ENCODE data around the gene CASKIN1. TPM values are rescaled to one million over a fixed set of nuclear protein-coding genes. Genes with fewer than 3 reads are reported as not detected.

The CASKIN1 gene
- total and polyA plus RNA-seq, 4 donors: 0.09 to 0.35 (median 0.12) TPM

- WGBS, 2 donors: 6% methylated on average over 39 to 46 of the region's 47 CpGs
- H3K4me1 ChIP-seq (ENCODE audit: control insufficient read depth in 5 of 5, insufficient read depth in 5 of 5, low read length in 5 of 5): peaks cover 0 to 75% (median 35%) of the 10 kb centered on the region in 5 donors
- peak overlapping the region; percentile 73 for H3K4me3 ChIP-seq
- peaks cover 0 to 13% (median 8%) of the 10 kb centered on the region in 4 donors for H3K36me3 ChIP-seq (ENCODE audit: control insufficient read depth in 4 of 4, insufficient read depth in 4 of 4, low read length in 4 of 4)
- peak; percentile 74 to 78 (median 76) for DNase-seq
- peak overlapping the region; percentile 81 to 87 for H3K27ac ChIP-seq (ENCODE audit: low read depth in 1 of 2, low read length in 1 of 2)
- ATAC-seq (ENCODE audit: insufficient read depth, low FRiP score): no peak
- peak overlapping the region; percentile 12 to 55 for H3K9ac ChIP-seq (ENCODE audit: insufficient read depth in 1 of 2, low read length in 2 of 2)
- H3K27me3 ChIP-seq (ENCODE audit: control insufficient read depth in 3 of 3, insufficient read depth in 3 of 3, low read length in 2 of 3): no peaks in the 10 kb centered on the region
- no peak for TF ChIP-seq CTCF (IDR thresholded peaks at IDR 0.05; ENCODE audit: control extremely low read depth, extremely low read depth)
- H3K9me3 ChIP-seq (ENCODE audit: control insufficient read depth in 4 of 4, insufficient read depth in 3 of 4, low read length in 3 of 4): no peaks in the 10 kb centered on the region
Measured at GRCh38 chr16:2155977-2156848, 40.2 kb downstream of the CASKIN1 start.

GRCh38 chr16:2155091-2155950, 41.1 kb downstream of the CASKIN1 start, which contains the start of gene TRAF7:
Gene TRAF7 (plus strand): TSS chr16:2155782. CDS start chr16:2163921, 8,139 bp downstream.
- peak within 1 kb of the TSS; percentile 81 to 87 for H3K27ac ChIP-seq (ENCODE audit: low read depth in 1 of 2, low read length in 1 of 2)
- H3K36me3 ChIP-seq (ENCODE audit: control insufficient read depth in 4 of 4, insufficient read depth in 4 of 4, low read length in 4 of 4): peaks cover 0 to 14% (median 8%) of the 10 kb centered on the region in 4 donors
- peak within 1 kb of the TSS; percentile 12 to 61 for H3K9ac ChIP-seq (ENCODE audit: insufficient read depth in 1 of 2, low read length in 2 of 2)
- H3K9me3 ChIP-seq (ENCODE audit: control insufficient read depth in 4 of 4, insufficient read depth in 3 of 4, low read length in 3 of 4): no peaks in the 10 kb centered on the region
- peaks cover 0 to 79% (median 43%) of the 10 kb centered on the region in 5 donors for H3K4me1 ChIP-seq (ENCODE audit: control insufficient read depth in 5 of 5, insufficient read depth in 5 of 5, low read length in 5 of 5)
- WGBS, 2 donors: 0% methylated on average over 68 to 94 of the region's 94 CpGs
- peak; percentile 89 for ATAC-seq (ENCODE audit: insufficient read depth, low FRiP score)
- no peaks in the 10 kb centered on the region for H3K27me3 ChIP-seq (ENCODE audit: control insufficient read depth in 3 of 3, insufficient read depth in 3 of 3, low read length in 2 of 3)
- peak; percentile 100 for DNase-seq
- peak within 1 kb of the TSS; percentile 73 for H3K4me3 ChIP-seq
- no peak for TF ChIP-seq CTCF (IDR thresholded peaks at IDR 0.05; ENCODE audit: control extremely low read depth, extremely low read depth)

- no peaks in the 10 kb centered on the region for H3K9me3 ChIP-seq (ENCODE audit: control insufficient read depth in 4 of 4, insufficient read depth in 3 of 4, low read length in 3 of 4)
- H3K9ac ChIP-seq (ENCODE audit: insufficient read depth in 1 of 2, low read length in 2 of 2): peak overlapping the region in 1 of 2 donors; percentile 61
- DNase-seq (peak in 1 of 3 donors; percentile 25), ATAC-seq (ENCODE audit: insufficient read depth, low FRiP score) (no peak)
- H3K4me3 ChIP-seq: peak overlapping the region; percentile 50
- H3K27me3 ChIP-seq (ENCODE audit: control insufficient read depth in 3 of 3, insufficient read depth in 3 of 3, low read length in 2 of 3): no peaks in the 10 kb centered on the region
- no peak for TF ChIP-seq CTCF (IDR thresholded peaks at IDR 0.05; ENCODE audit: control extremely low read depth, extremely low read depth)
- 6% methylated on average over 23 of the region's 23 CpGs for WGBS, 2 donors
- H3K27ac ChIP-seq (ENCODE audit: low read depth in 1 of 2, low read length in 1 of 2): peak overlapping the region; percentile 68 to 80
- H3K36me3 ChIP-seq (ENCODE audit: control insufficient read depth in 4 of 4, insufficient read depth in 4 of 4, low read length in 4 of 4): peaks cover 0 to 14% (median 8%) of the 10 kb centered on the region in 4 donors
- H3K4me1 ChIP-seq (ENCODE audit: control insufficient read depth in 5 of 5, insufficient read depth in 5 of 5, low read length in 5 of 5): peaks cover 0 to 80% (median 43%) of the 10 kb centered on the region in 5 donors
Measured at GRCh38 chr16:2154533-2155090, 41.8 kb downstream of the CASKIN1 start.

Data from lung (tissue), 12 donors.